Heart right ventricle (tissue), 16 donors: ENCODE data around the gene C1orf87. TPM values are rescaled to one million over a fixed set of nuclear protein-coding genes. Genes with fewer than 3 reads are reported as not detected.
A peak's percentile ranks its signal among the peaks of the same experiment; 100 is the strongest.

Experiments used
- ATAC-seq, 8 donors: fragments of 200-7000 bp; cut with Tn5 transposase; one replicate each; pipeline ENCODE4 v1.9.1; 2020; ENCODE audit warnings: mild to moderate bottlenecking in 8 of 8, moderate library complexity in 8 of 8, moderate number of reproducible peaks in 1 of 8
- DNase-seq, 2 donors: peaks; one replicate each; pipeline ENCODE4 v3.0.0-alpha.2; 2020
- H3K27ac ChIP-seq, 10 donors: fragments of 200-600 bp; sonication (generic) in 2 of 10; one replicate each; pipeline versions ENCODE4 v1.5.0 to v1.8.0; 2020 to 2022; ENCODE audit warnings: mild to moderate bottlenecking in 3 of 10
- H3K27me3 ChIP-seq, 7 donors: fragments of 200-600 bp; one replicate each; pipeline ENCODE4 v1.8.0; 2021 to 2022; ENCODE audit warnings: mild to moderate bottlenecking in 2 of 7
- H3K36me3 ChIP-seq, 9 donors: fragments of 200-600 bp; sonication (generic) in 1 of 9; one replicate each; pipeline versions ENCODE4 v1.5.0 to v1.8.0; 2020 to 2022; ENCODE audit warnings: mild to moderate bottlenecking in 2 of 9
- H3K4me1 ChIP-seq, 9 donors: fragments of 200-600 bp; sonication (generic) in 1 of 9; one replicate each; pipeline versions ENCODE4 v1.5.0 to v1.8.0; 2020 to 2022; ENCODE audit warnings: mild to moderate bottlenecking in 4 of 9
- H3K4me3 ChIP-seq, 10 donors: fragments of 200-600 bp; sonication (generic) in 2 of 10; one replicate each; pipeline versions ENCODE4 v1.5.0 to v1.8.0; 2020 to 2022; ENCODE audit warnings: mild to moderate bottlenecking in 7 of 10, moderate library complexity in 2 of 10
- H3K9me3 ChIP-seq, 11 donors: fragments of 200-600 bp in 10 of 11; sonication (generic) in 2 of 11; one replicate each; pipeline versions ENCODE4 v1.5.0 to v1.8.0; 2013 to 2022; ENCODE audit warnings: mild to moderate bottlenecking in 2 of 11, control low read depth in 1 of 11, moderate library complexity in 1 of 11
- CTCF ChIP-seq, 9 donors: fragments of 200-600 bp; sonication (generic) in 2 of 9; IDR thresholded peaks; one replicate each; pipeline versions ENCODE4 v1.5.0 to v1.8.0; 2021 to 2022; ENCODE audit warnings: antibody characterized with exemption in 9 of 9, mild to moderate bottlenecking in 5 of 9, moderate library complexity in 1 of 9
- WGBS, 2 donors: extraction: QIAGEN DNeasy Blood & Tissue Kit; methylation state at CpG; one replicate each; pipeline ENCODE4 v1.1.7; 2013; ENCODE audit warnings: inconsistent platforms in 1 of 2; 5-methylcytosine and 5-hydroxymethylcytosine counted together
- intact Hi-C, 10 donors: fragments of 100-400 bp; cut with DNase I; formaldehyde crosslinking; loops; one replicate each; pipeline versions ENCODE4 v1.11.1 to v1.14.2; 2022
- polyA plus RNA-seq, 2 donors: library from polyadenylated mRNA; stranded (reverse); fragments of 200-250 nt; gene quantifications; one replicate each; pipeline ENCODE4 v1.2.3, GENCODE V29; 2013
- total RNA-seq, 10 donors: library from RNA; stranded (reverse); fragmentation: NEBNext Ultra II Directional in 3 of 10; extraction: Animal tissue kit (Norgen Biotek cat#: 25700) in 3 of 10; gene quantifications; one replicate each; pipeline versions ENCODE4 v1.2.1 to v1.2.4, GENCODE V29; 2021 to 2023
- donor health status: Arrhythmogenic right ventricular cardiomyopathy.
- donor health status: ischemic (EF 13 %, LVEDD 7.1; RV severe dilation, severe dysfunction).
- donor health status: healthy with polysubstance abuse.
- donor health status: DM: no; HTN: yes; CAD: no.
- donor health status: DM: no; HTN: no; CAD: no.
- donor health status: ischemic (EF 25% LVEDD 6.9; RV normal size, moderate dysfunction).
- donor health status: ischemic (EF 25% LVEDD 5.7; RV mildly dilated, moderate dysfunction).
- donor health status: healthy.
- donor health status: DM: yes; HTN: yes; CAD: no.
- donor health status: Ischemic cardiomyopathy.
- donor health status: ischemic (EF 35%, LVEDD 5.7; RV mildly dilated, moderate dysfunction).
- donor health status: nonischemic (EF 11% LVEDD 7.7; RV severe dilation, severe dysfunction).
- donor health status: DM: yes; HTN: yes; CAD: no.
- donor health status: PGD.
- donor health status: ischemic (EF 29% LVEDD 5.4; RV normal size, mild dysfunction).
- donor health status: nonischemic (EF 23%, LVEDD 6.1; RV moderate dilation, normal function).

The C1orf87 gene
- total and polyA plus RNA-seq, 12 donors, result not detected

GRCh38 chr1:59999006-59999405, 74.6 kb downstream of the C1orf87 start:
- 82 to 92% methylated on average over 3 of the region's 3 CpGs for WGBS, 2 donors
- no peak overlapping the region for H3K27ac ChIP-seq
- ATAC-seq (no peak), DNase-seq (no peak)
- H3K4me1 ChIP-seq, result peaks cover 0 to 1% (median 0%) of the 10 kb centered on the region in 9 donors
- no peaks in the 10 kb centered on the region for H3K9me3 ChIP-seq
- intact Hi-C loops, result no loop called here
- no peak for TF ChIP-seq CTCF (IDR thresholded peaks at IDR 0.05)
- no peaks in the 10 kb centered on the region for H3K36me3 ChIP-seq
- peaks cover 0 to 6% (median 0%) of the 10 kb centered on the region in 7 donors for H3K27me3 ChIP-seq
- no peak overlapping the region for H3K4me3 ChIP-seq

GRCh38 chr1:59997479-59998115, 76.0 kb downstream of the C1orf87 start:
- Histone ChIP-seq H3K4me1 (peaks cover 0 to 6% (median 0%) of the 10 kb centered on the region in 9 donors), H3K4me3 (no peak overlapping the region), H3K36me3 (no peaks in the 10 kb centered on the region), H3K9me3 (no peaks in the 10 kb centered on the region), H3K27ac (no peak overlapping the region), H3K27me3 (peaks cover 0 to 6% (median 0%) of the 10 kb centered on the region in 7 donors)
- intact Hi-C loops, result no loop called here
- ATAC-seq (no peak), DNase-seq (no peak)
- no peak for TF ChIP-seq CTCF (IDR thresholded peaks at IDR 0.05)
- 44 to 51% methylated on average over 2 of the region's 2 CpGs for WGBS, 2 donors

- peaks cover 0 to 6% (median 0%) of the 10 kb centered on the region in 7 donors for H3K27me3 ChIP-seq
- no peaks in the 10 kb centered on the region for H3K36me3 ChIP-seq
- peak overlapping the region in 6 of 10 donors; percentile 5 to 57 (median 28) for H3K27ac ChIP-seq
- no peaks in the 10 kb centered on the region for H3K9me3 ChIP-seq
- H3K4me1 ChIP-seq, result peaks cover 0 to 6% (median 0%) of the 10 kb centered on the region in 9 donors
- WGBS, 2 donors, result 55 to 57% methylated on average over 4 of the region's 4 CpGs
- no peak for TF ChIP-seq CTCF (IDR thresholded peaks at IDR 0.05)
- ATAC-seq, result peak; percentile 41 to 92 (median 84)
- DNase-seq, result peak in 1 of 2 donors; percentile 15
- no peak overlapping the region for H3K4me3 ChIP-seq
- intact Hi-C loops, result no loop called here
Measured at GRCh38 chr1:59994302-59995198, 79.0 kb downstream of the C1orf87 start.

GRCh38 chr1:59992040-59992820, 81.3 kb downstream of the C1orf87 start:
- Histone ChIP-seq H3K4me1 (peaks cover 0 to 6% (median 0%) of the 10 kb centered on the region in 9 donors), H3K9me3 (no peaks in the 10 kb centered on the region), H3K27ac (no peak overlapping the region), H3K36me3 (no peaks in the 10 kb centered on the region), H3K27me3 (peaks cover 0 to 12% (median 6%) of the 10 kb centered on the region in 7 donors), H3K4me3 (no peak overlapping the region)
- no peak for TF ChIP-seq CTCF (IDR thresholded peaks at IDR 0.05)
- DNase-seq (no peak), ATAC-seq (no peak)
- WGBS, 2 donors, result 77 to 79% methylated on average over 5 of the region's 5 CpGs
- intact Hi-C loops, result no loop called here
